MM.1S (cell line): Measurements from ENCODE around the gene APLP2.
"Not testable (repeated sequence)": the region's sequence is repeated elsewhere in the genome, so short reads cannot be mapped to it uniquely, and the experiment has no call there.

Source experiments
- DNase-seq: peaks from one replicate; pipeline ENCODE4 v3.0.0-alpha.2; 2015
- H2AFZ ChIP-seq: fragments of 300-600 bp; sonication (generic); 2 replicates; pipeline ENCODE4 v1.6.0; 2016; ENCODE audit warnings: antibody characterized with exemption, low read length
- H3F3A ChIP-seq: fragments of 300-600 bp; sonication (generic); 2 replicates; pipeline ENCODE4 v1.6.1; 2016; ENCODE audit warnings: mild to moderate bottlenecking, antibody characterized with exemption, low read length, moderate library complexity, mixed read lengths; ENCODE audit not compliant: insufficient read depth
- H3K27ac ChIP-seq: fragments of 300-600 bp; sonication (generic); 2 replicates; pipeline ENCODE4 v1.5.1; 2016; ENCODE audit warnings: mild to moderate bottlenecking, low read length
- H3K27me3 ChIP-seq: fragments of 300-600 bp; sonication (generic); replicated peaks from 2 replicates; pipeline ENCODE4 v1.6.0; 2016; ENCODE audit warnings: low read length; ENCODE audit not compliant: insufficient read depth
- H3K36me3 ChIP-seq: fragments of 300-600 bp; sonication (generic); replicated peaks from 2 replicates; pipeline ENCODE4 v1.6.1; 2016; ENCODE audit warnings: mild to moderate bottlenecking, low read length, mixed read lengths; ENCODE audit not compliant: insufficient read depth
- H3K4me1 ChIP-seq: fragments of 300-600 bp; sonication (generic); 2 replicates; pipeline ENCODE4 v1.6.1; 2016; ENCODE audit warnings: low read length, mixed read lengths
- H3K4me2 ChIP-seq: fragments of 300-600 bp; sonication (generic); 2 replicates; pipeline ENCODE4 v1.6.0; 2016; ENCODE audit warnings: low read depth, low read length
- H3K4me3 ChIP-seq: fragments of 300-600 bp; sonication (generic); 2 replicates; pipeline ENCODE4 v1.5.1; 2016; ENCODE audit warnings: low read length, mixed read lengths
- H3K79me2 ChIP-seq: fragments of 300-600 bp; sonication (generic); 2 replicates; pipeline ENCODE4 v1.6.1; 2016; ENCODE audit warnings: mixed run types, low read length, mixed read lengths
- H3K9ac ChIP-seq: fragments of 300-600 bp; sonication (generic); 2 replicates; pipeline ENCODE4 v1.6.1; 2016; ENCODE audit warnings: low read length, mixed read lengths
- H3K9me2 ChIP-seq: fragments of 300-600 bp; sonication (generic); replicated peaks from 2 replicates; pipeline ENCODE4 v1.6.1; 2016; ENCODE audit warnings: mild to moderate bottlenecking, low read length, mixed read lengths; ENCODE audit not compliant: insufficient read depth
- H3K9me3 ChIP-seq: fragments of 300-600 bp; sonication (generic); replicated peaks from 2 replicates; pipeline ENCODE4 v1.6.1; 2016; ENCODE audit warnings: mild to moderate bottlenecking, low read length, mixed read lengths; ENCODE audit not compliant: insufficient read depth
- H4K20me1 ChIP-seq: fragments of 300-600 bp; sonication (generic); 2 replicates; pipeline ENCODE4 v1.6.1; 2016; ENCODE audit warnings: mild to moderate bottlenecking, low read length, moderate library complexity, mixed read lengths; ENCODE audit not compliant: insufficient read depth
- EZH2 ChIP-seq: fragments of 300-600 bp; sonication (generic); optimal IDR thresholded peaks from 2 replicates; pipeline ENCODE3; 2017; ENCODE audit warnings: low read depth, mild to moderate bottlenecking, antibody characterized with exemption, low read length, mixed read lengths
- EZH2phosphoT487 ChIP-seq: fragments of 300-600 bp; sonication (generic); IDR thresholded peaks from 2 replicates; pipeline ENCODE4 v1.6.1; 2018; ENCODE audit warnings: antibody characterized with exemption, low read length
- TF ChIP-seq, protein P1 (sequence below): fragments of 300-600 bp; sonication (generic); IDR thresholded peaks from 2 replicates; pipeline ENCODE4 v1.5.1; 2016; ENCODE audit warnings: antibody characterized with exemption, low read length, mixed read lengths

APLP2 gene

DNA sequence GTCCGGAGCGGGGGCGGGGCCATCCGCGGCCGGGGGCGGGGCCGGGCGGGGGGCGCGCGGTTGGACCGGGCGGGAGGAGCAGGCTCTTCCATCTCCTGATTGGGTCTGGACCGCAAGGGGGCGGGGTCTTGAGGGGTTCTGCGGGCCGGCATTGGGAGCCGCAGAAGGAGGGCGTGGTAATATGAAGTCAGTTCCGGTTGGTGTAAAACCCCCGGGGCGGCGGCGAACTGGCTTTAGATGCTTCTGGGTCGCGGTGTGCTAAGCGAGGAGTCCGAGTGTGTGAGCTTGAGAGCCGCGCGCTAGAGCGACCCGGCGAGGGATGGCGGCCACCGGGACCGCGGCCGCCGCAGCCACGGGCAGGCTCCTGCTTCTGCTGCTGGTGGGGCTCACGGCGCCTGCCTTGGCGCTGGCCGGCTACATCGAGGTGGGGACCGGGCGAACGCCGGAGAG lies at the start of gene APLP2:
TSS of gene APLP2 (plus strand) at position 236 of the 450 bp plus-strand sequence. CDS start at position 320, 84 bp downstream.
- Histone ChIP-seq H3K27ac (peak within 1 kb of the TSS; percentile 45; the same call in 1 of the 2 replicates), H3K9ac (peak within 1 kb of the TSS; percentile 58; the same call in 1 of the 2 replicates)
- TF ChIP-seq EZH2phosphoT487 (no peak), EZH2 (no peak)
- TF ChIP-seq, protein P1, sequence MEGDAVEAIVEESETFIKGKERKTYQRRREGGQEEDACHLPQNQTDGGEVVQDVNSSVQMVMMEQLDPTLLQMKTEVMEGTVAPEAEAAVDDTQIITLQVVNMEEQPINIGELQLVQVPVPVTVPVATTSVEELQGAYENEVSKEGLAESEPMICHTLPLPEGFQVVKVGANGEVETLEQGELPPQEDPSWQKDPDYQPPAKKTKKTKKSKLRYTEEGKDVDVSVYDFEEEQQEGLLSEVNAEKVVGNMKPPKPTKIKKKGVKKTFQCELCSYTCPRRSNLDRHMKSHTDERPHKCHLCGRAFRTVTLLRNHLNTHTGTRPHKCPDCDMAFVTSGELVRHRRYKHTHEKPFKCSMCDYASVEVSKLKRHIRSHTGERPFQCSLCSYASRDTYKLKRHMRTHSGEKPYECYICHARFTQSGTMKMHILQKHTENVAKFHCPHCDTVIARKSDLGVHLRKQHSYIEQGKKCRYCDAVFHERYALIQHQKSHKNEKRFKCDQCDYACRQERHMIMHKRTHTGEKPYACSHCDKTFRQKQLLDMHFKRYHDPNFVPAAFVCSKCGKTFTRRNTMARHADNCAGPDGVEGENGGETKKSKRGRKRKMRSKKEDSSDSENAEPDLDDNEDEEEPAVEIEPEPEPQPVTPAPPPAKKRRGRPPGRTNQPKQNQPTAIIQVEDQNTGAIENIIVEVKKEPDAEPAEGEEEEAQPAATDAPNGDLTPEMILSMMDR = no peak

GRCh38 chr11:130020323-130020722 lies 49.4 kb upstream of the APLP2 start:
- Histone ChIP-seq H2AFZ (no peak overlapping the region), H3K27me3 (no peaks in the 10 kb centered on the region), H4K20me1 (no peaks in the 10 kb centered on the region), H3K9me2 (no peaks in the 10 kb centered on the region), H3K9me3 (no peaks in the 10 kb centered on the region), H3K27ac (no peak overlapping the region), H3K4me3 (no peak overlapping the region), H3F3A (no peaks in the 10 kb centered on the region), H3K79me2 (no peaks in the 10 kb centered on the region), H3K4me2 (no peak overlapping the region), H3K36me3 (no peaks in the 10 kb centered on the region), H3K4me1 (no peaks in the 10 kb centered on the region), H3K9ac (no peak overlapping the region)
- DNase-seq = no peak
- no peak for TF ChIP-seq EZH2
- TF ChIP-seq, protein P1 = no peak
- TF ChIP-seq EZH2phosphoT487 = no peak

More for the DNA sequence above, at the start of gene APLP2:
- Histone ChIP-seq H3F3A (peaks cover 8% of the 10 kb centered on the region; the same call in 1 of the 2 replicates), H3K4me2 (peak within 1 kb of the TSS; percentile 97), H3K36me3 (no peaks in the 10 kb centered on the region), H3K27me3 (no peaks in the 10 kb centered on the region), H3K9me3 (no peaks in the 10 kb centered on the region), H3K4me3 (peak within 1 kb of the TSS; percentile 81), H4K20me1 (no peaks in the 10 kb centered on the region), H3K9me2 (no peaks in the 10 kb centered on the region), H2AFZ (peak within 1 kb of the TSS; percentile 94), H3K79me2 (peaks cover 13% of the 10 kb centered on the region), H3K4me1 (peaks cover 14% of the 10 kb centered on the region)
- DNase-seq = peak; percentile 99

DNA sequence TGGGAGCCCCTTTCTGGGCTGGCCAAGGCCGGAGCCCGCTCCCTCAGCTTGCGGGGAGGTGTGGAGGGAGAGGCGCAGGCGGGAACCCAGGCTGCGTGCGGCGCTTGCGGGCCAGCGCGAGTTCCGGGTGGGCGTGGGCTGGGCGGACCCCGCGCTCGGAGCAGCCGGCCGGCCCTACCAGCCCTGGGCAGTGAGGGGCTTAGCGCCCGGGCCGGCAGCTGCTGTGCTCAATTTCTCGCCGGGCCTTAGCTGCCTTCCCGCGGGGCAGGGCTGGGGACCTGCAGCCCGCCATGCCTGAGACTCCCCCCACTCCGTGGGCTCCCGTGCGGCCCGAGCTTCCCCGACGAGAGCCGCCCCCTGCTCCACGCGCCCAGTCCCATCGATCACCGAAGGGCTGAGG lies 48.1 kb upstream of the APLP2 start:
- H3K36me3 ChIP-seq, H3K4me1 ChIP-seq, DNase-seq, H3K27me3 ChIP-seq, H3K79me2 ChIP-seq, H3K4me2 ChIP-seq, H3K9me3 ChIP-seq, H3F3A ChIP-seq, H3K4me3 ChIP-seq, H3K27ac ChIP-seq, H3K9me2 ChIP-seq, H3K9ac ChIP-seq, H4K20me1 ChIP-seq, H2AFZ ChIP-seq: not testable (repeated sequence)

GRCh38 chr11:130022799-130023198 lies 46.9 kb upstream of the APLP2 start:
- no peaks in the 10 kb centered on the region for H3F3A ChIP-seq
- no peak overlapping the region for H3K4me3 ChIP-seq
- H3K27ac ChIP-seq = no peak overlapping the region
- H3K9me2 ChIP-seq = no peaks in the 10 kb centered on the region
- H3K4me1 ChIP-seq = no peaks in the 10 kb centered on the region
- TF ChIP-seq EZH2 (no peak), EZH2phosphoT487 (no peak)
- TF ChIP-seq, protein P1 = no peak
- no peaks in the 10 kb centered on the region for H4K20me1 ChIP-seq
- H3K4me2 ChIP-seq = no peak overlapping the region
- H3K79me2 ChIP-seq = no peaks in the 10 kb centered on the region
- no peaks in the 10 kb centered on the region for H3K36me3 ChIP-seq
- H3K9ac ChIP-seq = no peak overlapping the region
- no peaks in the 10 kb centered on the region for H3K27me3 ChIP-seq
- H2AFZ ChIP-seq = no peak overlapping the region
- no peaks in the 10 kb centered on the region for H3K9me3 ChIP-seq
- DNase-seq = no peak
